ENCODE measurements around the gene CCDC34. TPM values are rescaled to one million over a fixed set of nuclear protein-coding genes. Genes with fewer than 3 reads are reported as not detected.
"Not testable (repeated sequence)": the region's sequence is repeated elsewhere in the genome, so short reads cannot be mapped to it uniquely, and the experiment has no call there.

The CCDC34 gene
- total RNA-seq, 1 donor from 2014 or later, result 4.5 TPM

- Histone ChIP-seq H3K27ac (no peak overlapping the region), H3K4me1 (no peaks in the 10 kb centered on the region), H3K27me3 (ENCODE audit: low read depth) (no peaks in the 10 kb centered on the region), H3K9me3 (no peaks in the 10 kb centered on the region), H3K4me3 (no peak overlapping the region), H3K36me3 (no peaks in the 10 kb centered on the region)
- DNase-seq, result no peak
- no peak for TF ChIP-seq CTCF (IDR thresholded peaks at IDR 0.05)
- no peak for ATAC-seq
- intact Hi-C loops (cut with DNase I), result no loop called here
Observed at GRCh38 chr11:27330633-27331270, 32.3 kb downstream of the CCDC34 start.

- intact Hi-C loops (cut with DNase I), result no loop called here
- TF ChIP-seq CTCF (IDR thresholded peaks at IDR 0.05), result no peak
- Histone ChIP-seq H3K4me3 (no peak overlapping the region), H3K27me3 (ENCODE audit: low read depth) (no peaks in the 10 kb centered on the region), H3K27ac (no peak overlapping the region), H3K4me1 (no peaks in the 10 kb centered on the region), H3K36me3 (no peaks in the 10 kb centered on the region), H3K9me3 (no peaks in the 10 kb centered on the region)
- ATAC-seq, result no peak
- DNase-seq, result no peak
Observed at GRCh38 chr11:27329867-27330632, 33.0 kb downstream of the CCDC34 start.

GRCh38 chr11:27328614-27329013, 34.4 kb downstream of the CCDC34 start:
- Histone ChIP-seq H3K27me3 (ENCODE audit: low read depth) (no peaks in the 10 kb centered on the region), H3K4me1 (no peaks in the 10 kb centered on the region), H3K9me3 (no peaks in the 10 kb centered on the region), H3K36me3 (no peaks in the 10 kb centered on the region), H3K4me3 (no peak overlapping the region), H3K27ac (no peak overlapping the region)
- TF ChIP-seq CTCF (IDR thresholded peaks at IDR 0.05), result no peak
- ATAC-seq (no peak), DNase-seq (no peak)
- intact Hi-C loops (cut with DNase I), result no loop called here

GRCh38 chr11:27327064-27327463, 36.0 kb downstream of the CCDC34 start:
- ATAC-seq; H3K4me1 ChIP-seq; H3K4me3 ChIP-seq; H3K9me3 ChIP-seq; H3K27ac ChIP-seq; H3K27me3 ChIP-seq (ENCODE audit: low read depth); H3K36me3 ChIP-seq; intact Hi-C loops (cut with DNase I); DNase-seq: not testable (repeated sequence)

- H3K9me3 ChIP-seq; intact Hi-C loops (cut with DNase I); H3K27me3 ChIP-seq (ENCODE audit: low read depth); DNase-seq; H3K4me3 ChIP-seq; H3K36me3 ChIP-seq; H3K27ac ChIP-seq; ATAC-seq; H3K4me1 ChIP-seq: not testable (repeated sequence)
Observed at GRCh38 chr11:27322196-27322595, 40.8 kb downstream of the CCDC34 start.

GRCh38 chr11:27321340-27321739, 41.7 kb downstream of the CCDC34 start:
- ATAC-seq; H3K4me3 ChIP-seq; H3K36me3 ChIP-seq; H3K27ac ChIP-seq; H3K27me3 ChIP-seq (ENCODE audit: low read depth); DNase-seq; intact Hi-C loops (cut with DNase I); H3K4me1 ChIP-seq; H3K9me3 ChIP-seq: not testable (repeated sequence)

- no peaks in the 10 kb centered on the region for H3K27me3 ChIP-seq (ENCODE audit: low read depth)
- H3K36me3 ChIP-seq, result no peaks in the 10 kb centered on the region
- intact Hi-C loops (cut with DNase I), result no loop called here
- H3K9me3 ChIP-seq, result no peaks in the 10 kb centered on the region
- DNase-seq, result no peak
- no peak overlapping the region for H3K4me3 ChIP-seq
- no peak for TF ChIP-seq CTCF (IDR thresholded peaks at IDR 0.05)
- no peak for ATAC-seq
- no peaks in the 10 kb centered on the region for H3K4me1 ChIP-seq
- H3K27ac ChIP-seq, result no peak overlapping the region
Observed at GRCh38 chr11:27319072-27319471, 43.9 kb downstream of the CCDC34 start.

Data from lower lobe of right lung (tissue), 2 donors.